ENCODE results near the gene EHBP1L1.

Gene EHBP1L1

DNA sequence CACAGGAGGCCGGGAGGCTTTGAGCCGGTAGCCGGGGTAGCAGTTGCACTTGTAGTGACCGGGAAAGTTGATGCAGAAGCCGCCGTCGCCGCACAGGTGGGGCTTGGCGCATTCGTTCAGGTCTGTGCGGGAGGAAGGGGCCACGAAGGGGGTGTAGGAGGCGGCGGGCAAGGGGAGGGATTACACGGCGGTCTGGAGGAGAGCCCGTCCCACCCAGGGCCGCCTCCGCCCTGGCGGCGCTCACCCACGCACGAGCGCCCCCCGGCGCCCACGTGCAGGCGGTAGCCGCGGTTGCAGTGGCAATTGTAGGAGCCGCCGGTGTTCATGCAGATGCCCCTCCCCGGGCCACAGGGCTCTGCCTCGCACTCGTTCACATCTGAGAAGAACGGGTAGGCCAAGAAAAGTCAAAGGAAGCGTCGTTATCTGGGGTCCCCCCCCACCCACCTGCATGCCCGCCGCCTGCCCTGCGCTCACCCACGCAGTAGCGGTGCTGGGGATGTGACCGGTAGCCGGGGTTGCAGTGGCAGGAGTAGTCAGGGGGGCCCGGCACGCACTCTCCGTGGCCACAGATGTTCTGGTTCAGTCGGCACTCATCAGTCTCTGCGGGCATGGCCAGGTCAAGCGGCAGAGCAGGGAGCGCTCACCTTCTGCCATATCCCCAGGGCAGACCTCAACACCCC is 28.3 kb upstream of the EHBP1L1 start:
- DNase-seq = no peak

DNA sequence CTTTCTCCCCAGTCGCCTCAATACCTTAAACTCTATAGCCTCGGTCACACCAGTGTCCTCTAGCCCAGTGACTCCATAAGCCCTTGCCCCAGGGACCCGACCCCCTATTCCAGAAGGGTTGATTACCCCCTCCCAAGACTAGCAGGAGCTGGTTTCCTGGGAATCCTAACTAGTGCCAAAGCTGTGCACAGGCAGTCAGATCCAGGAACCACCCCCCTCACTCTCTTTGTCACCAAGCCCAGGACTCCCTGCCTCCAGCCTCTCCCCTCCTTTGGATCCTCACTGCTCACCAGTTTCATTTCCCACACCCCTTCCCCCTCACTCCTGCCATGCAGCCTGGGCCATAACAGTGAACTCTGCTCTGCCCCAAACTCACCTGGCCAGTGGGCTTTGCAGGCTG is 27.5 kb upstream of the EHBP1L1 start:
- DNase-seq = no peak

DNA sequence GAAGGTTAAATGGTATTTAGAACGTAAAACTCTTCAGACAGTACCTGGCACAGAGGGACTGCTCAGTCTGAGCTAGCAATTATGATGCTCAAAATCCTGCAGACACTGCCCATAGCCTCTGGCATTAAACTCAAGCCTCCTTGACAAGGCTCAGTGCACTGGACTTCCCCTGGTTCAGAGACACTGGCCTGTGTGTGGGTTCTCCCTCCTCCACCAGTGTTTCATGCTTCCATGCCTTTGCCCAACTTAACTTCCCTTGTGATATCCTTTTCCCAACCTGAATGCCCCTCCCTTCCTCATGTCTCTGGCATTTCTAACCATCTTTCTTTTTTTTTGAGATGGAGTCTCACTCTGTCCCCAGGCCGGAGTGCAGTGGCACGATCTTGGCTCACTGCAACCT is 26.8 kb upstream of the EHBP1L1 start:
- no peak for DNase-seq

DNA sequence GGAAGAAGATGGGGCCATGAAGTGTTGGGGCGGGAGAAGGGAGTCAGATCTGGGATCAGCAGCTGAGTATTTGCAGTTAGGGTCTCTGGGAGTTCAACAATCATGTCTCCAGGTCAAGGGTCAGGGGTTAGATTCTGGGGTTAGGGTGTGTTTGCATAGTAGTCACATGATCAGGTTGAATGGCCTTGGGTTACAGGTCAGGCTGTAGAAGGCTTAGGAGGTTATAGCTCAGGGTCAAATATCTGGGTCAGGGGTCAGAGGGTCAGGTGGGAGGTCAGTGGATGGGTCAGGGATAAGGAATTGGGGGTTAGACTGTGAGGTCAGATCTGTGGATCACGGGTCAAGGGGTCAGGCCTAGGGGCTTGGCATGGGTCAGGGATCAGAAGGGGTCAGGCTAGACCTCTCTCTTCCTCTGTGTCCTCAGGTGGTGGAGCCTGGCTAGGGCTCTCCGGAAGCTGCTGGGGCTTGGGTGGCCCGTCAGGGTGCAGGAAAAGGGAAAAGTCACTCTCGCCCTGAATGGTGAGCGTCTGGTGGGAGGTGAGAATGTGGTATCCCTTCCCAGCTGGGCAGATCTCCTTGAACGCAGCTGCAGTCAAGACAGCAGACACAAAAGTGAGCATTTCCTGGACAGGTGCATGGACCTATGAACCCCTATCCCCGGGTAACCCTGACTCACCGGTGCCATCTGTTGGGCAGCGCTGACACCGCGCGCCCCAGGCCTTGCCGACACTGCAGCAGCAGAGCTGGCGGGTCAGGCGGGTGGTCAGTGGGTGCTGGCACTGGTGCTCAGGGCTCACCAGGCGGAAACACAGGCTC is 24.1 kb upstream of the EHBP1L1 start:
- no peak for DNase-seq

DNA sequence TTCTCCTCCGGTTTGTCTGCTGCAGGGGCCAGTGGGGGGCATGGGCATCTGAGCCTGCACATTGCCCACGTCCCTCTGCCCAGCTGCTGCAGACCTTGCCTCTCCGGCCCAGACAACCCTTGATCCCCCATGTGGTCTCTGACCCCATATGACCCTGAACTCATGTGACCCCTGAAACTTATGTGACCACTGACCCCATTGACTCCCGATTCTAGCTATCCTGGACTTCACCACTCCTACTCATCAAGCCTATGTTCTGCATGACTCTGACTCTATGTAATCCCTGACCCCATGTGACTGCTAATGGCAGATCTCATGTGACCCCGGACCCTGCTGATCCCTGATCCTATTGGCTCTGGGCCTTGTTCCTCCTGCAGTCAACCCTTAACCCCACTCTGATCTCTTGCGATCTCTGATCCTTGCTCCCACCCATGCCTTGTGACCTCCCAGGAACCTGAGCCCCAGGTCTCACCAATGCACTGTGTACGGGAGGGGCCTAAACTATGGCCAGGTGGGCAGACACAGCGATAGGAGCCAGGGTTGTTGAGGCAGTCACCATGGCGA is 23.4 kb upstream of the EHBP1L1 start:
- no peak for DNase-seq

DNA sequence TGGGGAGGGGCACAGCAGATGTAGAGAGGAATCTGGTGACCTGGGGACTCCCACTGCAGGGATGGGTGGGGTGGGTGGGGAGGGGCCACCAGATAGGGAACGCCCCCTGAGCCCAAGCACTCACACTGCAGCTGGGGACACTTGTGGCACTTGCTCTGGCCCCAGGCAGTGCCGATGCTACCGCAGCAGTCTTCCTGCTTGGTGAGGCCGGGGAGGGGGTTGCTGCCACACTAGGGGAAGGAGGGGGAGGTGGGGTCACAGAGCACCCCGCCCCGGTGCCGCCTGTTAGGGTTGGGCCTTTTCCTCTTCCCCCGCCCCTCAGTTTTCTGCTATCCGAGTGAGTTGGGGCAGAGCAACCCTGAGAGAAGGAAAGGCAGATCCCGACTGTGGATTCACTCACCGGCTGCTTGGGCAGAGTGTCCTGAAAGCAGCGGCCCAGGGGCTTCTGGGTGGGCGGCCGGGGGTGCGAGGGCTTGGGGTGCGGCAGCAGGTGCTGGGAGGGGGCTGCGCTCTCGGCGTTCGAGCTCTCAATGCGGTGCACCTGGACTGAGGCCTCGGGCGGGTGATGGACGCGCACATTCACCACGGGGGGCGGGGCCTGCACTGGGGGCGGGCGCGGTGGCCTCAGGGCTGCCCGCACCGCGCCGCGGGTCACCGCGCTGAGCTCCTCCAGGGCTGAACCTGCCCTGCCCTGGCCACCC is 22.4 kb upstream of the EHBP1L1 start:
- no peak for DNase-seq

DNA sequence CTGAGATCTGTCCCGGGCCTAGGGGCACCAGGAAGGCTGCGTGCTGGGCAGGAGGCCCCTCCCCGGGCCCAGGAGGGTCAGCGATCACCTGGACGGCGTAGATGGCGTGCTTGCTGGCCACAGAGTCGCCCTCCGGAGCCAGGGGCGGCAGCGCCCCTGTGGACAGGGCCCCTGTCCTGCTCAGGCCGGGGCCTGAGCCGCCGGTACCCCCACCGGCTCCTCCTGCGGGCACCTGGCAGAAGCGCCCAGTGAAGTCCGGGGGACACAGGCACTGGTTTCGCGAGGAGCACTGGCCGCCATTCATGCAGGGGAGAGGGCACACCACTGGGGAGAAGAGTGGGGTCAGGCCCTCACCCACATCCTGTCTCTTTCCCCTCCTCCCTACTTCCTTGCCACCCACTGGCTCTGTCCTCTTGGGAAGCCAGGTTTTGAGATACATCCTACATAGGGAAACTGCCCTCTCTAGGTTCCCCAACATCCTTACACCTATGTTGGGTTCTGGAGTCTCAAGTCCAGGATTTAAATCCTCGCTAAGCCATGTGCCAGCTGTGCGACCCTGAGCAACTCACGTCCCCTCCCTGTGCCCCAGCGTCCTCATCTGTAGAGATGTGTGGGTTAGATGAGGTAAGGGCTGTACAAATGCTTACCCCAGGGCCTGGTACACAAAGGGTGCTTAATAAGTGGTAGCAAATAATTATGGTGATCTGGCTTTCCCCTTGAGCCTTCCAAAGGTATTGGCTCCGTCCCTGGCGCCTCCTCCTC is 21.6 kb upstream of the EHBP1L1 start:
- no peak for DNase-seq

DNA sequence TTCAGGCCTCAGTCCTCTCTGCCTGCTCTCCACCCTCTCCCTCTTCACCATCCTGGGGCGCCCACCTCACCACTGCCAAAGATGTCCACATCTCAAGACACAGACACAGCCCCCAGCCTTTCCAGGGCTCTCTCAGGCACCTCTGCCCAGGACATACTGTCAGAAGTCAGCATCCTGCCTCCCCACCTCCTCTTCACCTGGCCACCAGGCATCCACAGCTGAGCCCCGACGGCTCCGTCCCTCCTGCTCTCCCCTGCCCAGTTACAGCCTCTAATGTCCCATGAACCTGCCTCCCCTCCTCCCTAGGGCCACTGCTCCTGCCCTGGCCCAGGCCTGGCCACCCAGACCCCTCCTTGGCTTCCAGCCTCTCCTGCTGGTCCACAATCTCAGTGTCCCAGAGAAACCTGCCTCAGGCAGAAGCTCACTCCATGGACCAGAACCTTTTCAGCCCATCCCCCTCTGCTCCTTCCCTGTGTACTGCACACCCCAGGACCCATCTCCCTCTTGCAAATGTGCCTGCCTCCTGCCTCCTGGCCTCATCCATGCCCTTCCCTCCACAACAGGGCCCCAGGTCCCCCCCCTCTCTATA is 20.9 kb upstream of the EHBP1L1 start:
- no peak for DNase-seq

DNA sequence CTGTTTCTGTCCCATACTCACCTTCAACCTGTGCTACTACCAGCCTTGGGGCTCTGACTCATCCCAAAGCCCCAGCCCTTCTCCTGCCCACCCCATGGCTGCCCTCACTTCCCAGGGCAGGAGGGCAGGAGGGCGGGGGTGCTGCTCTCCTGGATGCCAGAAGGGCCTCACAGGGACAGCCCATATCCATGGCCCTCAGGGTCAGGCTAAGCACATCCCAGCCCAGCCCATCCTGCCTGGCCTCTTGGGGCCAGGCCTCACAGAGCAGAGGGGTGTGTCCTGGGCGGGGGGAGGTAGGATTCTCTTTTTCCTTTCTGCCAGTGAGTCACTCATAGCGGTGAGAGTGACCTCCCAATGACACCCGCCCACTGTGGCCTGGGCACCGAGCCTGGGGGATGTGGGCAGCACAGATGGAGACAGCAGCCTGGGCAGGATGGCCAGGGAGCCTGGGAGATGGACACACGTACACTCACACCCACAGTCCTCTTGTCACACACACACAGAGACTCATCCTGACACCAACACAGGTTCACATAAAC is 20.1 kb upstream of the EHBP1L1 start:
- DNase-seq = peak; percentile 73

DNA sequence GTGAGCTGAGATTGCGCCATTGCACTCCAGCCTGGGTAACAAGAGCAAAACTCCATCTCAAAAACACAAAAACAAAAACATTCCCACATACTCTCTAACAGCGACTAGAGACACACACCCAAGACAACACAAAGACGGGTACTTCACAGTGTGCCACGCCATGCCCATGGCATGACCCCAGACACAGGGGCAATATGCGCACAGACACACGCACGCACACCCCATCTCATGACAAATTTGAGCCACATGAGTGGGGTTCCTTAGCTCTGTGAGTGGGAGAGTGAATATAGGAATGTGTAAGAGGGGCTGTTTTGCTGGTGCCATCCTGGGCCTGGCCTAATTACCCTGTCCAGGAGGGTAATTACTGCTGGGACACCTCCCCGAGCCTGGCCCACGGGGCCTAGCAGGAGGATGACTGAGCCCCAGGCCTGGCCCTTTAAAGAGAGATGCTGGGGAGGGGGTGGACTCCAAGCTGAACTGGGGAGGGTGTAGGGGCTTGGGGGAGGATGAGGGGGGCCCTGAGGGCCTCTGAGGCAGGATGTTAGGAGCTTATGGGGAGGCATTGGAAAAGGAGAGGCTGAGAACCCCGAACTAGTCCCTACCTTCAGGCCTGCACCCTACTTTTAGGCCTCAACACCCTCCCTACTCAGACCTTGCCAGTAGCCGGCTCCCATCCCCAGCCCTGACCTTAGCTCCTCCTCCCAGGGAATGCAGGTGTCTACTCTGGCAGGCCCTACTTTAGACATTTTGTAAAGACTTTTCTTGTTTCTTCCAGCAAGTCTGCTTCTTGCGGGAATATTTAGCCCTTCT is 19.2 kb upstream of the EHBP1L1 start:
- DNase-seq = no peak

DNA sequence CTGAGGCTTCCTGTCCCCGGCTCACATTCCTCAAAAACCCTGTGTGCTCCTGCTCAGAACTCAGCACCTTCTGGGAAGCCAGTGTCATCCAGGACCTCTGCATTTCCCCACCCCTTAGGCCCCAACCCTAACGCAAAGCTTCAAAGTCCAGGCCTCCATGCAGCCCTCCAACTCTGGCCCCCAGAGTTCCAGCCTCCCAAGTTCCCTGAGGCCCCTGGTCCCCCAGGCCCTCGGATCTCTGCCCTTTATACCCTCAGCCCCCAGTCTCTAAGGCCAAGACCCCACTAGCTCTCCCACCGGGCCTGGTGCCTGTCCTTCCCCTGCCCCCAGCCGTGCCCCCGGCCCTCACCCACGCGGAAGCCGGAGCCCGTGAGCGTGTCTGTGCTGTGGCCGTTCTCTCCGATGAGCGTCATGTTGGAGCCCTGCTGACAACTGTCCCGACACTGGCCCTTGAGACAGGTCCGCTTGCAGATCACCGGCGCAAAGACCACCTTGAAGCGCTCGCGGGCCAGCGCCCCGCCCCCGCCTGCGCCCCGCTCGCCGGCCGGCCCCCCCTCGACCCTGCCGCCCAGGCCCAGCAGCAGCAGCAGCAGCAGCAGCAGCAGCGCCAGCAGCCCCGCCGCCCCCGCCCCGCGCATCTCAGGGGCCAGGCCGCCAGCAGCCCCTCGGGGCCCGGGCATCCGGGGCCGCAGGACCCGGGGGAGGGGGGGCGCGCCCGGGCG is 18.4 kb upstream of the EHBP1L1 start:
- peak; percentile 63 for DNase-seq

DNA sequence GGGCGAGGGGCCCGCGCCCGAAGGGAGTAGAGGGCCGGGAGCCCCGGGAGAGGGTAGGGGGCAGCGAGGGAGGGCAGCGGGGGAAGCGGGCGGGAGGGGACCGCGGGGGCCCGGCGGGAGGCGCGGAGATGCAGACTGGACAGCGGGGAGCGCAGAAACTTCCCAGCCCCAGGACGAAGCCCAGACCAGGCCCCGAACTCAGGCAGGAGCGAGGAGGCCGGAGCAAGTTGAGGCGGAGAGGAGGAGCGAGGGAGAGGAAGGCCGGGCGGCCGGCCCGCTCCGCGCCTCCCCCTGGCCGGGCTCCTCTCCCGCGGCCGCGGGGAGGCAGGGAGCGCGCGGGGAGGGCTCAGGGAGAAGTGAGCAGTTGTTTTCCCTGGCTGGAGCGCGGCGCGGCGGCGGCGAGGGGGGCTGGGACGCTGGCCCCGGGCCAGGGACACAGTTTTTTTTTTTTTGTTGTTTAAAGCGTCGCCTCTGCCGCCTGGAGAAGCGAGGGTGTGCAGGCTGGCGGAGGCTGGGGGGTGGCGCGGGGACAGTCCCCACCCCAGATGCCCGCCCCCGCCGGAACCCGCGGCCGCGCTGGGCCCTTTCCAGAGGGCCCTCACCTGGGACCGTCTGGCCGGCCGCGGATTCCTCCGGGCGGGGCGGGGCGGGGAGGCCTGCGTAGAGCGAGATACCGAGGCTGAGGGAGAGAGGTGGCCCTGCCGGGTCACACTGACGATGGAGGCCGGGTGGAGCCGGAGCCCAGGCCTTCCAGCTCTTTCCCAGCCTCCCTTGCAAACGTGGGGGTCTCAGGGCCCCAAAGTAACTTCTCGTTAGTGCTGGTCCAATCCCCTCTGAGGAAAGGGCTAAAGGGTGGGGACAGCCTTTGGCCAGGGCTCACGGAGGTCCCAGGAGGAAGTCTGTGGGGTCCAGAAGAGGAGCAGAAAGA is 17.6 kb upstream of the EHBP1L1 start, which contains the start of gene LTBP3:
LTBP3 (minus strand) TSS at position 358 of the 928 bp plus-strand sequence. CDS start 400 bp downstream, outside the sequence.
- DNase-seq = peak; percentile 93

DNA sequence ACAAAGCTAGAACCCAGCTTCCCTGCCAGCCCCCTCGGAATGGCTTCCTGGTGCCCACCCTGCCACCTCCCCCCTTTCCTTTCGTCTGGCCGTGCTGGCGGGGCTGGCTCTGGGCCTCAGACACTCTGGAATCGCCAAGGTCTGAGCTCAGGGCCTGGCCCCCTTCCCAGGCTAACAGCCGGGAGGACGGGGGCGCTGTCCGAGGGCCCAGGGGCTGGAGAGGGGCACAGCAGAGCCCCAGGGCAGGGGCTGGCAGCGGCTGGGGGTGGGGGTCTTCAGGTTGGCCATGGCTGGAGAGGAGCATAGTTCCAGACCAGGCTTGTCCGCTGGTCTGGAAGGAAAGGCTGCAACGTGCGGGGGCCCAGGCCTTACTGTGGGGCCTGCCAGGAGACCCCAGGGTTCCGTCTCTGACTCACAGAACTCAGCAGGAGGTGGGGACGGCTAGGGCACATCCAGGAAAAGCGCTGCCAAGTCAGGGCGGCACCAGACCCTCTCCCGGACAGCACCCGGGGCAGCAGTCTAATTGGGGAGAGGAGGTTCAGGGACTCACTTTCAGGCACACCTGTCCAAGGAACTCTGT is 16.8 kb upstream of the EHBP1L1 start:
- peak; percentile 89 for DNase-seq

DNA sequence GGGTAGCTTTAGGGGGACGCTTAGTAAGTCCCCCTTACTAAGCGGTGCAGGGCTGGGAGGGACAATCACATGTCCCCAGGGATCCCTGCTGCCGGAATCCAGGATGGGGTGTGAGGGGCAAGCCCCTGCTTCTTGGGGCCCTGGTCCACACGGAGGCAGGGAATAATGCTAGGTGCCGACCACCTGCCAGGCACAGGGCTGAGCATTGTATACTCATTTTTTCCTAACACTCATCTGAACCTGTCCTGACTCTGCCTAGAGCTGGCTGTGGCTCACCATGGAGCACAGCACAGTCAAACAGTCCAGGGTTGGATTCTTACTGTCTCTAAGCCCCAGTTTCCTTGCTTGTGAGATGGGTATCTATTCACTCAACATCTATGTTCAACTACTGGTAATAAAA is 16.3 kb upstream of the EHBP1L1 start:
- DNase-seq = no peak

DNA sequence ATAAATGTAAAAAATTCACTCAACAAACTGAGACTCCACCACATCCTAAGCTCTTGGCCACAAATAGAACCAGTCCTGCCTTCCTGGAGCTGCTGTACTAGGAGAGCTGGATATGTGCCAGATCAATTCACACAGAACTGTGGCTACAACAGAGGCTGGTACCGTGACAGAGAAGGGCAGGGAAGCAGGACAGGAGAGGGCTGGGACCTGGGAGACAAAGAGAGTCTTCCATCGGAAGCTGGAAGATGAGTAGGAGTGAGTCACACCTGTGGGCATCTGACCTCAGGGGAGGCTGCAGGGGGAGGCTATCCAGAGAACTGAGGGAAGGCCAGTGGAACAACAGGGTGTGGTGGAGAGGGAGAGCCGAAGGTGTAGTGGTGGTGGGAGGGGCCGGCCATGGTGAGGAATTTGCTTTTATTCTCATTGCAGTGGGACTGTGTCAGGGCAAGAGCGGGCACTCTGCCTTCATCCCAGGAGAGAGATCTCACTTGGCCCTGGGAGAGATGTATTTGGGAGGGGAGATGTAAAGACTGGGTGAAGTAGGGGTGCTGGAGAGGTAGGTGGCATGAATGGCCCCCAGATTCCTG is 15.8 kb upstream of the EHBP1L1 start:
- no peak for DNase-seq

DNA sequence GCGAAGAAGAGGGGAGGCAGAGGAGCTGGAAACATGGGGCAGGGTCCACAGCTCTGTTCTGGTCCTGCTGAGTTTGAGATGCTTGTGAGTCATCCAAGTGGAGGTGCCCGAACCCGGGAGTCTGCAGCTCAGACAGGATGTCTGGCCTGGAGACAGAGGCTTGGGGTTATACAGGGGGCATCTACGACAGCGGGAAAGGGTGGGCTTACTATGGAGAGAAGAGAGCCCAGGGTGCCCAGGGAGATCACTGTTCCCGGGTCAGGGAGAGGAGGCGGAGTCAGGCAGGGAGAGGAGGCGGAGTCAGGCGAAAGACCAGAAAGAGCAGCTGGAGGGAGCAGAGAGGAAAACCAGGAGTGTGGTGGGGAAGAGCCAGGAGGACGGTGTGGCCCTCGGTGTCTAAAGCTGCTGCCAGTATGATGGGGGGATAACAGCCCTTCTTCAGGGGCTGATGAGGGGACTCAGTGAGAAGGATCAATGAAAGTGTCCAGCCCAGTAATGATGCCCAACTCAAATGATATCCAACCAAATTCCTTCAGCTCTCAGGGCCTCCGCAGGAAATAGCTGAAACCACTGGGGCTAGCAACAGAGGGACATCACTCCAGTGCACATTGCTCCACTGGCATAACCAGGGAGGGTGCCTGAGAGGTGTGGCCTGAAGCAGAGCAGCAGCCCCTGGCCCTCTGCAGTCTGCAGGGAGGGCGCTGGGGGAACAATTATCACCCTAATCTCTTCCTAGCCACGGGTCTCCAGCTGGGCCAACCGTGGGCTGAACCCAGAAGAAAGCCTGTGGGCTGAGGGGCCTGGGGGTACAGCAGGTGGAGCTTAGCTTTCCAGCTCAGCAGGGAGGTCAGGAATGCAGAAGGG is 15.1 kb upstream of the EHBP1L1 start:
- peak; percentile 84 for DNase-seq

DNA sequence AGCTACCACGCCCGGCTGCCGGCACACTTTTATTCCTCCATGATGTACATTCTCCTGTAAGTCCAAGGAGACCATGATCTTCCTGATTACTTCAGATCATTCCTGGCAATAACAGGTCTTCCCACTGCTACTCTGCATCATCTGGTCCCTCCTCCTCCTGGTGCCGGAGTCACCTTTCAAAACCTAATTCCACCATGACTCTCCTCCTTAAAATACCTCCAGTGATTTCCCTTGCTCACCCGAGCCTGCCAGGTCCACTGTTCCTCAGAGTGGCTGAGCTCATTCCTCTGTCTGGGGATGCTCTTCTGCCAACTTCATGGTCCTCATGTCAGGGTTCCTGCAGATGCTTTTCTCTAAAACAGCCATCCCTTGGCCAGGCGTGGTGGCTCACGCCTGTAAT is 13.8 kb upstream of the EHBP1L1 start:
- no peak for DNase-seq

Data from right hindlimb (tissue), 1 donor.